ENCODE results near the gene KDM4B. TPM values are rescaled to one million over a fixed set of nuclear protein-coding genes. Genes with fewer than 3 reads are reported as not detected.
A peak's percentile ranks its signal among the peaks of the same experiment; 100 is the strongest.

The KDM4B gene
- polyA plus RNA-seq, 3 donors = 6.4 to 22.7 (median 12.7) TPM

GRCh38 chr19:5054551-5055456 is 85.9 kb downstream of the KDM4B start:
- Histone ChIP-seq H4K20me1 (ENCODE audit: insufficient read depth, low read length) (peaks cover 91% of the 10 kb centered on the region), H3K4me2 (replicated peaks; ENCODE audit: extremely low read depth, low read length, poor library complexity, severe bottlenecking) (no peak overlapping the region), H3K9ac (ENCODE audit: insufficient read depth, low read length, poor library complexity, severe bottlenecking) (no peak overlapping the region), H3K9me3 (replicated peaks in 1 of 2; ENCODE audit: control insufficient read depth in 1 of 2, insufficient read depth in 1 of 2, low read length in 2 of 2) (no peaks in the 10 kb centered on the region), H3K36me3 (replicated peaks in 1 of 2; ENCODE audit: control insufficient read depth in 1 of 2, insufficient read depth in 2 of 2, low read length in 2 of 2) (peaks cover 31 to 71% of the 10 kb centered on the region in 2 donors), H2AFZ (ENCODE audit: insufficient read depth, low read depth, low read length, poor library complexity, severe bottlenecking) (no peak overlapping the region), H3K79me2 (ENCODE audit: insufficient read depth, low read length) (no peaks in the 10 kb centered on the region), H3K27ac (ENCODE audit: low read depth in 1 of 2, low read length in 2 of 2) (no peak overlapping the region), H3K27me3 (ENCODE audit: control insufficient read depth in 2 of 2, insufficient read depth in 2 of 2, low read length in 2 of 2) (no peaks in the 10 kb centered on the region), H3K4me1 (ENCODE audit: control insufficient read depth in 1 of 2, insufficient read depth in 2 of 2, low read length in 2 of 2) (no peaks in the 10 kb centered on the region), H3K4me3 (replicated peaks in 1 of 3; ENCODE audit: low read depth in 2 of 3, low read length in 3 of 3) (no peak overlapping the region)
- 98% methylated on average over 35 of the region's 35 CpGs for WGBS (ENCODE audit: insufficient coverage)
- TF ChIP-seq, protein P1, sequence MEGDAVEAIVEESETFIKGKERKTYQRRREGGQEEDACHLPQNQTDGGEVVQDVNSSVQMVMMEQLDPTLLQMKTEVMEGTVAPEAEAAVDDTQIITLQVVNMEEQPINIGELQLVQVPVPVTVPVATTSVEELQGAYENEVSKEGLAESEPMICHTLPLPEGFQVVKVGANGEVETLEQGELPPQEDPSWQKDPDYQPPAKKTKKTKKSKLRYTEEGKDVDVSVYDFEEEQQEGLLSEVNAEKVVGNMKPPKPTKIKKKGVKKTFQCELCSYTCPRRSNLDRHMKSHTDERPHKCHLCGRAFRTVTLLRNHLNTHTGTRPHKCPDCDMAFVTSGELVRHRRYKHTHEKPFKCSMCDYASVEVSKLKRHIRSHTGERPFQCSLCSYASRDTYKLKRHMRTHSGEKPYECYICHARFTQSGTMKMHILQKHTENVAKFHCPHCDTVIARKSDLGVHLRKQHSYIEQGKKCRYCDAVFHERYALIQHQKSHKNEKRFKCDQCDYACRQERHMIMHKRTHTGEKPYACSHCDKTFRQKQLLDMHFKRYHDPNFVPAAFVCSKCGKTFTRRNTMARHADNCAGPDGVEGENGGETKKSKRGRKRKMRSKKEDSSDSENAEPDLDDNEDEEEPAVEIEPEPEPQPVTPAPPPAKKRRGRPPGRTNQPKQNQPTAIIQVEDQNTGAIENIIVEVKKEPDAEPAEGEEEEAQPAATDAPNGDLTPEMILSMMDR (IDR thresholded peaks at IDR 0.05) = no peak
- peaks cover 48 to 70% of the 10 kb centered on the region in 2 donors for H3K36me3 Mint-ChIP-seq
- H3K4me3 Mint-ChIP-seq = no peak overlapping the region
- H3K9me3 Mint-ChIP-seq = peaks cover 0 to 2% (median 0%) of the 10 kb centered on the region in 7 donors
- DNase-seq = no peak
- peak overlapping the region in 3 of 7 donors; percentile 16 to 50 (median 22) for H3K27ac Mint-ChIP-seq
- no peaks in the 10 kb centered on the region for H3K27me3 Mint-ChIP-seq (ENCODE audit: low read depth in 3 of 3)
- intact Hi-C loops (cut with micrococcal nuclease) = no loop called here
- H3K4me1 Mint-ChIP-seq = no peaks in the 10 kb centered on the region

GRCh38 chr19:5055457-5055776 is 86.5 kb downstream of the KDM4B start:
- H4K20me1 ChIP-seq (ENCODE audit: insufficient read depth, low read length) = peaks cover 89% of the 10 kb centered on the region
- H2AFZ ChIP-seq (ENCODE audit: insufficient read depth, low read depth, low read length, poor library complexity, severe bottlenecking) = no peak overlapping the region
- H3K4me1 ChIP-seq (ENCODE audit: control insufficient read depth in 1 of 2, insufficient read depth in 2 of 2, low read length in 2 of 2) = no peaks in the 10 kb centered on the region
- no peak overlapping the region for H3K27ac ChIP-seq (ENCODE audit: low read depth in 1 of 2, low read length in 2 of 2)
- Mint-ChIP-seq H3K4me3 (no peak overlapping the region), H3K4me1 (no peaks in the 10 kb centered on the region), H3K36me3 (peaks cover 47 to 69% of the 10 kb centered on the region in 2 donors), H3K27ac (peak overlapping the region in 2 of 7 donors; percentile 16 to 50), H3K9me3 (peaks cover 0 to 4% (median 0%) of the 10 kb centered on the region in 7 donors), H3K27me3 (ENCODE audit: low read depth in 3 of 3) (no peaks in the 10 kb centered on the region)
- intact Hi-C loops (cut with micrococcal nuclease) = no loop called here
- no peaks in the 10 kb centered on the region for H3K79me2 ChIP-seq (ENCODE audit: insufficient read depth, low read length)
- WGBS (ENCODE audit: insufficient coverage) = 98% methylated on average over 10 of the region's 13 CpGs
- H3K27me3 ChIP-seq (ENCODE audit: control insufficient read depth in 2 of 2, insufficient read depth in 2 of 2, low read length in 2 of 2) = no peaks in the 10 kb centered on the region
- H3K36me3 ChIP-seq (replicated peaks in 1 of 2; ENCODE audit: control insufficient read depth in 1 of 2, insufficient read depth in 2 of 2, low read length in 2 of 2) = peaks cover 29 to 66% of the 10 kb centered on the region in 2 donors
- H3K9ac ChIP-seq (ENCODE audit: insufficient read depth, low read length, poor library complexity, severe bottlenecking) = no peak overlapping the region
- DNase-seq = no peak
- no peak overlapping the region for H3K4me3 ChIP-seq (replicated peaks in 1 of 3; ENCODE audit: low read depth in 2 of 3, low read length in 3 of 3)
- TF ChIP-seq, protein P1 (IDR thresholded peaks at IDR 0.05) = no peak
- no peak overlapping the region for H3K4me2 ChIP-seq (replicated peaks; ENCODE audit: extremely low read depth, low read length, poor library complexity, severe bottlenecking)
- H3K9me3 ChIP-seq (replicated peaks in 1 of 2; ENCODE audit: control insufficient read depth in 1 of 2, insufficient read depth in 1 of 2, low read length in 2 of 2) = no peaks in the 10 kb centered on the region

Data from CD14-positive monocyte (primary cell).